Fibroblast of the aortic adventitia (primary cell): ENCODE data around the gene MMAB. TPM values are rescaled to one million over a fixed set of nuclear protein-coding genes. Genes with fewer than 3 reads are reported as not detected.

Source experiments
- DNase-seq: peaks from one replicate; pipeline ENCODE4 v3.0.0-alpha.2; 2010; ENCODE audit warnings: low read depth
- H3K4me3 ChIP-seq: 2 replicates; pipeline ENCODE4 v1.5.1; 2011; ENCODE audit warnings: low read depth, mild to moderate bottlenecking, control low read depth, low read length, moderate library complexity
- CTCF ChIP-seq: IDR thresholded peaks from 2 replicates; pipeline ENCODE4 v1.5.1; 2011; ENCODE audit warnings: mild to moderate bottlenecking, low read length, control low read depth, inconsistent platforms; ENCODE audit not compliant: insufficient read depth
- total RNA-seq: library from RNA; depleted of rRNA; stranded (reverse); fragments of >200 nt; gene quantifications from 2 replicates; pipeline ENCODE4 v1.2.3, GENCODE V29; 2012; ENCODE audit warnings: low replicate concordance

MMAB gene
- total RNA-seq, 1 donor, result 22.0 TPM

GRCh38 chr12:109513977-109514376, 59.3 kb downstream of the MMAB start:
- H3K4me3 ChIP-seq, result no peak overlapping the region
- no peak for TF ChIP-seq CTCF
- DNase-seq, result no peak

- TF ChIP-seq CTCF, result no peak
- no peak overlapping the region for H3K4me3 ChIP-seq
- no peak for DNase-seq
Measured at GRCh38 chr12:109513051-109513450, 60.3 kb downstream of the MMAB start.

GRCh38 chr12:109512608-109513007, 60.7 kb downstream of the MMAB start:
- TF ChIP-seq CTCF, result no peak
- DNase-seq, result no peak
- no peak overlapping the region for H3K4me3 ChIP-seq

GRCh38 chr12:109510196-109510595, 63.1 kb downstream of the MMAB start:
- no peak overlapping the region for H3K4me3 ChIP-seq
- DNase-seq, result no peak
- no peak for TF ChIP-seq CTCF

- H3K4me3 ChIP-seq, result no peak overlapping the region
- DNase-seq, result no peak
- TF ChIP-seq CTCF, result no peak
Measured at GRCh38 chr12:109504068-109504467, 69.2 kb downstream of the MMAB start.

Other genes starting within 250 kb of the MMAB start
- gene MYO1H, start 225.6 kb downstream of the MMAB start, total RNA-seq, result not detected in 2 replicates
- gene KCTD10, start 96.2 kb downstream of the MMAB start, total RNA-seq, result 90.9 and 91.7 TPM in 2 replicates
- gene UBE3B, start 95.9 kb downstream of the MMAB start, total RNA-seq, result 28.1 and 43.0 TPM in 2 replicates
- 9.7 and 100 TPM in 2 replicates for gene MVK, start 290 bp upstream of the MMAB start, total RNA-seq
- 0.25 and 0.54 TPM in 2 replicates for gene FAM222A, start 140.3 kb upstream of the MMAB start, total RNA-seq